ENCODE results near the gene INTS7. TPM values are rescaled to one million over a fixed set of nuclear protein-coding genes. Genes with fewer than 3 reads are reported as not detected.

The INTS7 gene
- total RNA-seq, 6 donors from 2014 or later, result 8.3 to 16.7 (median 14.6) TPM

GRCh38 chr1:211923095-211923494 is 112.3 kb downstream of the INTS7 start:
- no peak for DNase-seq

GRCh38 chr1:211921579-211922095 is 113.7 kb downstream of the INTS7 start:
- no peaks in the 10 kb centered on the region for H3K36me3 ChIP-seq
- H3K27ac ChIP-seq, result no peak overlapping the region
- WGBS, 2 donors, result 89 to 91% methylated on average over 9 of the region's 9 CpGs
- no peak for ATAC-seq (ENCODE audit: low FRiP score in 2 of 2)
- peaks cover 0 to 8% (median 3%) of the 10 kb centered on the region in 4 donors for H3K4me1 ChIP-seq
- TF ChIP-seq POLR2AphosphoS5 (IDR thresholded peaks at IDR 0.05), result no peak
- TF ChIP-seq POLR2A (IDR thresholded peaks at IDR 0.05), result no peak
- no peak for TF ChIP-seq EP300 (IDR thresholded peaks at IDR 0.05)
- TF ChIP-seq, protein P1, sequence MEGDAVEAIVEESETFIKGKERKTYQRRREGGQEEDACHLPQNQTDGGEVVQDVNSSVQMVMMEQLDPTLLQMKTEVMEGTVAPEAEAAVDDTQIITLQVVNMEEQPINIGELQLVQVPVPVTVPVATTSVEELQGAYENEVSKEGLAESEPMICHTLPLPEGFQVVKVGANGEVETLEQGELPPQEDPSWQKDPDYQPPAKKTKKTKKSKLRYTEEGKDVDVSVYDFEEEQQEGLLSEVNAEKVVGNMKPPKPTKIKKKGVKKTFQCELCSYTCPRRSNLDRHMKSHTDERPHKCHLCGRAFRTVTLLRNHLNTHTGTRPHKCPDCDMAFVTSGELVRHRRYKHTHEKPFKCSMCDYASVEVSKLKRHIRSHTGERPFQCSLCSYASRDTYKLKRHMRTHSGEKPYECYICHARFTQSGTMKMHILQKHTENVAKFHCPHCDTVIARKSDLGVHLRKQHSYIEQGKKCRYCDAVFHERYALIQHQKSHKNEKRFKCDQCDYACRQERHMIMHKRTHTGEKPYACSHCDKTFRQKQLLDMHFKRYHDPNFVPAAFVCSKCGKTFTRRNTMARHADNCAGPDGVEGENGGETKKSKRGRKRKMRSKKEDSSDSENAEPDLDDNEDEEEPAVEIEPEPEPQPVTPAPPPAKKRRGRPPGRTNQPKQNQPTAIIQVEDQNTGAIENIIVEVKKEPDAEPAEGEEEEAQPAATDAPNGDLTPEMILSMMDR (IDR thresholded peaks at IDR 0.05), result no peak
- no peaks in the 10 kb centered on the region for H3K27me3 ChIP-seq
- H3K4me3 ChIP-seq, result no peak overlapping the region
- no peaks in the 10 kb centered on the region for H3K9me3 ChIP-seq
- DNase-seq, result no peak

More at GRCh38 chr1:211923095-211923494, 112.3 kb downstream of the INTS7 start:
- H3K36me3 ChIP-seq, result no peaks in the 10 kb centered on the region
- no peak overlapping the region for H3K4me3 ChIP-seq
- no peaks in the 10 kb centered on the region for H3K9me3 ChIP-seq
- TF ChIP-seq, protein P1 (IDR thresholded peaks at IDR 0.05), result no peak
- TF ChIP-seq EP300 (IDR thresholded peaks at IDR 0.05) (no peak), POLR2AphosphoS5 (IDR thresholded peaks at IDR 0.05) (no peak), POLR2A (IDR thresholded peaks at IDR 0.05) (no peak)
- no peak overlapping the region for H3K27ac ChIP-seq
- peaks cover 2 to 9% (median 5%) of the 10 kb centered on the region in 4 donors for H3K4me1 ChIP-seq
- 87 to 88% methylated on average over 5 of the region's 5 CpGs for WGBS, 2 donors
- ATAC-seq (ENCODE audit: low FRiP score in 2 of 2), result no peak
- H3K27me3 ChIP-seq, result no peaks in the 10 kb centered on the region

DNA sequence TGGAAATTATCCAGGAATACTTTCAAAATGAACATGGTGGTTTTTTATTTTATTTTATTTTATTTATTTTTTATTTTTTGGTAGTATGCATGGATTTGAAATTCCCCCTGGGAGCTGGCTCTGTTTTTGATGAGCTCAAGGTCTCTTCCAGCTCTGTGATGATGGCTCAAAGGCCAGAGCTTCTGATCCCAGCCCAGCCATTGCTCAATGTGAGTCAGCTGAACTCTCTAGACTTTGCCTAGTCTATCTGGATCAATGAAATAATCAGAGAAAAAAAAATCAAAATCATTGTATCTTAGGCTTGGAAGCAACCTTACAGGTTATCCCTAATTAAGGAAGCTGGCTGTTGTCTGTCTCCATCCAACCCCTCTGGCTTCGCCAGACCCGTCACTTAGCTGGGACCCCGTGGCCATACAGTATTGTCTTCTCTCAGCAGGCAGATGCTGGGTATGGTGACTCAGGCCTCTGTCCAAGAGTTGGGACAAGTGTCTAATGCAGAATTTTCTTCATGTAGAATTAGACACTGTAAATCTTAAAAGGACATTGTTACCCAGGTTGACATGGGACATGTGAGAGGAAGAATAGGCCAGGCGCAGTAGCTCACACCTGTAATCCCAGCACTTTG is 114.6 kb downstream of the INTS7 start:
- Histone ChIP-seq H3K4me3 (no peak overlapping the region), H3K27ac (no peak overlapping the region), H3K36me3 (no peaks in the 10 kb centered on the region), H3K27me3 (no peaks in the 10 kb centered on the region), H3K4me1 (peaks cover 0 to 8% (median 3%) of the 10 kb centered on the region in 4 donors), H3K9me3 (no peaks in the 10 kb centered on the region)
- ATAC-seq (ENCODE audit: low FRiP score in 2 of 2) (peak in 1 of 2 donors; percentile 63), DNase-seq (no peak)
- TF ChIP-seq EP300 (IDR thresholded peaks at IDR 0.05) (no peak), POLR2AphosphoS5 (IDR thresholded peaks at IDR 0.05) (no peak), POLR2A (IDR thresholded peaks at IDR 0.05) (no peak)
- TF ChIP-seq, protein P1 (IDR thresholded peaks at IDR 0.05), result no peak
- 97 to 98% methylated on average over 4 of the region's 4 CpGs for WGBS, 2 donors

GRCh38 chr1:211920141-211920572 is 115.2 kb downstream of the INTS7 start:
- Histone ChIP-seq H3K9me3 (no peaks in the 10 kb centered on the region), H3K36me3 (no peaks in the 10 kb centered on the region), H3K27ac (no peak overlapping the region), H3K4me3 (no peak overlapping the region), H3K4me1 (peaks cover 0 to 8% (median 3%) of the 10 kb centered on the region in 4 donors), H3K27me3 (no peaks in the 10 kb centered on the region)
- ATAC-seq (ENCODE audit: low FRiP score in 2 of 2) (peak; percentile 53 to 56), DNase-seq (peak in 1 of 2 donors; percentile 42)
- WGBS, 2 donors, result 20 to 30% methylated on average over 5 of the region's 5 CpGs
- TF ChIP-seq EP300 (IDR thresholded peaks at IDR 0.05) (no peak), POLR2A (IDR thresholded peaks at IDR 0.05) (no peak), POLR2AphosphoS5 (IDR thresholded peaks at IDR 0.05) (no peak)
- TF ChIP-seq, protein P1 (IDR thresholded peaks at IDR 0.05), result no peak

All from upper lobe of left lung (tissue), 6 donors.